Stimulated activated CD4-positive, alpha-beta T cell treated with anti-CD3 and anti-CD28 coated beads, Interleukin-12 subunit alpha, Interleukin-12 subunit beta, amount 100 ng/mL, for 48 hours (primary cell): Measurements from ENCODE around the gene RIBC2.
"Not testable (repeated sequence)": the region's sequence is repeated elsewhere in the genome, so short reads cannot be mapped to it uniquely, and the experiment has no call there.

Experiments
- DNase-seq, 3 donors: peaks; one replicate each; pipeline ENCODE4 v3.0.0-alpha.2; 2020; ENCODE audit warnings: low read depth in 2 of 3, low spot score in 1 of 3

The RIBC2 gene

DNA sequence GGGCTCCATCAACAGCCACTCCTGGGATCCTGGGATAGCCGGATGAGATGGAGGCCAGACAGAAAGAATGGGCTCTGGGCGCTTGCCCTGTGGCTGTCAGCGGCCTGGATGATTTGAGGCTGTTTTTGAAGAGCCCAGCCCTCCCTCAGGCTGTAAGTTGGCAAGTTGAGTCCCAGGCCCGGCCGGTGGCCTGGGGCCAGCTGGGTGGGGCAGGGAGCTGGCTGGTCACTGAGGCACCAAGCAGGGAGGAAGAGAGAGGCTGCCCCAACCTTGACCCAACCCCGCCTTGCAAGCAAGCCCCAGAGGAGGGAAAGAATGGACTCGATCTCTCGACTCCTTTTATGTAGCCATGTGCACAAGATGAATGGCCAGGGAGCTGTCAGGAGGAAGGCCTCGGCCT lies 34.9 kb downstream of the RIBC2 start:
- DNase-seq: no peak

DNA sequence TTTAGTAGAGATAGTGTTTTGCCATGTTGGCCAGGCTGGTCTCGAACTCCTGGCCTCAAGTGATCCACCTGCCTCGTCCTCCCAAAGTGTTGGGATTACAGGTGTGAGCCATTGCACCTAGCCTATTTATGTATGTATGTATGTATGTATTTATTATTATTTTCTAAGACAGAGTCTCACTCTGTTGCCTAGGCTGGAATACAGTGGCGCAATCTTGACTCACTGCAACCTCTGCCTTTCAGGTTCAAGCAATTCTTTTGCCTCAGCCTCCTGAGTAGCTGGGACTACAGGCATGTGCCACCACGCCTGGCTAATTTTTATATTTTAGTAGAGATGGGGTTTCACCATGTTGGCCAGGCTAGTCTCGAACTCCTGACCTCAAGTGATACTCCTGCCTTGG lies 35.9 kb downstream of the RIBC2 start:
- not testable (repeated sequence) for DNase-seq

DNA sequence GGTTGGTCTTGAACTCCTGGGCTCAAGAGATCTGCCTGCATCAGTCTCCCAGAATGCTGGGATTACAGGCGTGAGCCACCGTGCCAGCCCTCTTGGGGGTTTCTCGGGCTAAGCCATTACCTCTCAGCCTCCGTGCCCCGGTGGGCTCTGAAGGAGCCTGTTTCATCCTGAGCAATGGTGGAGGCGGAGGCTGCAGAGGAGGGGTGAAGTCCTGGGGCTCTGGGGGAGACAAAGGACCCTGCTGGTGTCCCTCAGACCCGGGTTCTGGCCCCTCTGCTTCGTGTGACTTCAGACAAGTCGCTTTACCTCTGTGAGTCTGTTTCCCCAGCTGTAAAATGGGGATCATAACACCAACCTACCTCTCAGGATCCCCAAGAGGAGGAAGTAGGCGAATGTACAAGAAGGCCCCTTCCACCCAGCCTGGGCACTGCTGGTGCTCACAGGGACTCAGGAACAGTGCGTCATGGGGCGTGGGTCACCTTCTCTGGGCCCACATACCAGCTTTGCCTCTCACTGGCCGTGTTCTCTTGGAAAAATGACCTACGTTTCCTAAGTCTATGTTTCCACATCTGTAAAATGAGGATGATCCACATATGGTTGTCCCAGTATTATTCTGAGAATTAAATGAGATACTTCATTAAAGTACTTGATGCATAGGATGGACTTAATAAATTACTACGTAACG lies 36.8 kb downstream of the RIBC2 start:
- no peak for DNase-seq

DNA sequence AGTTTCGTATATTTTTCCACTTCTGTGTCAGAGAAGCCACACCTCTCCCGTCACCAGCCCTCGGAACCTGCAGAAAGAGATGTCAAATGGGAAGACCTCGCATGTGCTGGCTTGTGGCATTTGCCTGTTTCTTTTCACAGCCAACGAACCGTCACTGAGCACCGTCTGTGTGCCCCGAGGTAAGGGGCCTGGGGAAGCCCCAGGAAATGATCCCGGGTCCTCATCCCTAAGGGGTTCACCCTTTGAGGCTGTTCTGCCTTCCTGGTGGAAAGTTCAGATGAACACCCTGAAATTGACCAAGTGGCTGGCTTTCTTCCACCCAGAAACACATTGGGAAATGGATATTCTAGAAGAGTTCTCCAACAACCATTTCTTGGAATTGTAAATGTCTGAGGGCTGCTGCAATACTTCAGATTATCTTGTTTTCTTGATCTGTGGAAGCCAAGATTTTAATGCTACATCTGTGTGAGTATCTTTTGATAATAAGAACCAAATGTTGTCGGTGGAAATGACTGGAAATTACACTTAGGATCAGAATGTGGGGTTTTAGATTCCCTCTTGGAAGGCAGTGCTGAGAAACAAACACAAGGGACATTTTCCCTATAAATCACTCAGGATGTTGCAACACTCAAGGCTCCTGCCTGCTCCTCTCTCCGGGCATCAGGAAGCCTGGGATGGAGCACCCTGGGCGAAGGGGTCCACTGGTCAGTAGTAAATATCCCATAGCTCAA lies 37.6 kb downstream of the RIBC2 start:
- no peak for DNase-seq

DNA sequence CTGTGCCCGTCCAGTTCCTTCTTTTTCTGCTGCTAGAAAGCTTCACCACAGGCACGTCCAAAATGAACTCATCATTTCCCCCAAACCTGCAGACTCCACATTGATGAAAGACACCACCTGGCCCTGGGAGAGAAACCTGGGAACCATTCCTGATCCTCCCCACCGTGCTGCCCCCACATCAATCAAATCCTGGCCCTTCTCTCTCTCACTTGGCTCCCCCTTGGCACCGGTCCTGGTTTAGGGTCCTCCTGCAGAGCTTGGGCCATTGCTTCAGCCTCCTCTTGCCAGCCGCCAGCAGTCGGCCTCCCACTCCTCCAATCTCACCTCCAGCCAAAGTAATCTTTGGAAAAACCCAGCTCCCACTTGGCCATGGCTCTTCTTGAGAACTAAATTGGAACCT lies 38.5 kb downstream of the RIBC2 start:
- DNase-seq: no peak

DNA sequence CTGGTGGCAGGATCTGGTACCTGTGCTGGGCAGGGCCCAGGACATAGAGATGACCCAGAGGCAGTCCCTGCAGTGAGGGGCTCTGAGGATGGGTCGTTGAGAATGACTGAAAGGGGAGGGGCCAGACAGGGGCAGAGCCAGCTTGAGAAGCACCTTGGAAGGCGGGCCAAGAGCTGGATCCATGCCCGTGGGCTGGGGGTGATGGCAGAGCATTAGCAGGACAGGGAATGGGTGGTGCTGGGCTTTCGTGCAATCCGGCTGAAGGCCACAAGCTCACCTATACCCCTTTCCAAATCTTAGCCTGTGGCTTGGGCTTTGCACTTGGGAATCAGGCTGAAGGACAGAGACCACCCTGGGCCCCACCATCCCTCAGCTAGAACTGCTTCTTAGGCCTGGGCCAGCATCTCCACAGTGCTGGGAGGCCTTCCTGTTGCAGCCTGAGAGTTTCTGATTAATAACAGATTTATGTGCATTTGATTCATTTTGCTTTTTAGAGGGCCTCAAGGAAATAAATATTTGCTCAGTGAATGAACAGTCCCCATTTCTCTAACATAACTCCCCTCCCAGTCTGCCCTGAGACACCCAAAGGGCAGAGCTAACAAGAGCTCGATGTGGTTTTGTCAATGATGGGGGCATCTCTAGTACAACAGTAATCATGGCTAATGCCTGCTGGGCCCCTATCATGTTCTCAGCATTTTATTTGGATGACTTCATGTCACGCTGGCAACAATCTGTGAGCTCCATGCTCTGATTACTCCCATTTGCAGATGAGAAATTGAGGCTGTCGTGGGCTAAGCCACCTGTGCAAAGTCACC lies 39.3 kb downstream of the RIBC2 start:
- no peak for DNase-seq

DNA sequence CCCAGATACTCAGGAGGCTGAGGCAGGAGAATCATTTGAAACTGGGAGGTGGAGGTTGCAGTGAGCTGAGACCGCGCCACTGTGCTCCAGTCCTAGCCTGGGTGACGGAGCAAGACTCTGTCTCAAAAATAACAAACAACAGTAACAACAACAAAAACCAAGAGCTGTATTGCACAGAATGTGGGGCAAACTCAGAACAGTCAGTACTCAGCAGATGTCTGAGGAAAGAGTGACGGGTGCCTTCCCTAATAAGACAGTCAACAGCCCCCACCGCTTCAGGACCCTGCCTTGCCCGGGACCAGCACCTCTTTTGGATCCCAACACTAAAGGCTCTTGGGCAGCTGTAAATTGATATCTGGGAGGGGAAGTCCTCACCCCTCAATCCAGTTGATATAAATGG lies 40.3 kb downstream of the RIBC2 start:
- no peak for DNase-seq

DNA sequence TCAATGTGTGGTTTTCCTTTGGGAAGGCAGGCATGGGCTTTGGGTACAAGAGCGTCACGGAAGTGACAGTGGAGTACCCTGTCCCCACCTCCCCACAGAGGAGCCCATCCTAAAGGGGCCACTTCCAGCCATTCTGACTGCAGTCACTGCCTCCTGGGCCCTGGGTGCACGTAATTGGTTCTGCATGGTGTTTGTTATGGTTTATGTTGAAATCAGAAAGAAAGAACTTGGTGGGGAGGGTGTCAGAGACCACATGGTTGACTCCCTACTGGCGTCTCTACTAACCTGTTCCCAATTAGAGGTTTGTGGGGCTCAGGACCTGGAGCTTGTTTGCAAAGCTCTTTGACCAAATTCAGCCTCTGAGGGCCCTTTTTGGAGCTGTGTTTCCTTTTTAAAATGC lies 40.8 kb downstream of the RIBC2 start:
- DNase-seq: no peak

DNA sequence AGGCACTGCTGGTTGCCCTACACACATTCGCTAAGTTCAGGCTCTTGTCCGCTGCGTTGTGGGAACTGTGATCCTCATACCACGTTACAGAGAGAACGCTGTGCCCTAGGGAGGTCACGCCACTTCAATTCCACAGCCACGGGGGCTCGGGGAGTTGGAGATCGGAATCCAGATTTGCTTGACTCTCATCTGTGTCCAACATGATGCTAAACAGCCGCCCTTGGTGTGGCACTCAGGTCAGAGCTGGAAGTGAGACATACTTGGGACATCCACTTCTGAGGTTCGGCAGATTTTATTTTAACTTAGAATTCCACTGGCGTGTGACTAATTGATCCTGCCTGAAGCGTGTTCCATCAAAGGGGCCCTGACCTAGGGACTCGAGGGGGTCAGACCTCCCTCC lies 41.7 kb downstream of the RIBC2 start:
- DNase-seq: no peak

DNA sequence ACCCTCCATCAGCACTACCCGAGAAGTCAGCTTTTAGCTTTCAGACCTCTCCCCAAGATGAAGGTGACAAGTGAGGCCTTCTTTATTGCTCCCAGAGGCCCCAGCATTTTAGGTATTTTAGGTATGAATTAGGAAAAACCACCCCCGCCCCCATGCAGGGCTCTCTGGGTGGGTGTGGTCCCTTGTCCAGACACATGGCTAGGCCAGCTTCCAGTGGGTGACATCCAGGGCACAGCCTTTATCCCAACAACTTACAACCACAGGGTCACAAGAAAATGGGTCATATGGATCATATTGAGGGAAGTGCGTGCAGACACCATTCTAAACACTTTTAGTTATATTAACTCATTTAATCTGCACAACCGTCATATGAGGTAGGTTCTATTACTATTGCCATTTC lies 42.1 kb downstream of the RIBC2 start:
- DNase-seq: no peak

DNA sequence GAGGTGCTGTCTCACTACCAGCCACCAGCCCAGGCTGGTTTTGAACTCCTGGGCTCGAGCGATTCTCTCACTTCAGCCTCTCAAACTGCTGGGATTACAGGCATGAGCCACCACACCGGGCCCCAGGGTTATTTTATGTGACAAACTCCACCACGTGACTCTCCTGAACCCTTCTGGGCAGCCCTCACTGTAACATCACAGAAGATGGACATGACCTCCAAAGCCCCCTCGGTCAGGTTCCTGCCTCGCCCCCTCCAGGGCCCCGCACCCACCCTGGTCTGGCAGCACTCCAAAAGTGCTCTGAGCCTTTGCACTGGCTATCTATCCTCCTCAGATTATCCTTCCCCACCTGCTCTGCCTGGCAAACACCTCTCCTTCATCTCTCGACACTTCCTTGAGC lies 43.3 kb downstream of the RIBC2 start:
- no peak for DNase-seq

DNA sequence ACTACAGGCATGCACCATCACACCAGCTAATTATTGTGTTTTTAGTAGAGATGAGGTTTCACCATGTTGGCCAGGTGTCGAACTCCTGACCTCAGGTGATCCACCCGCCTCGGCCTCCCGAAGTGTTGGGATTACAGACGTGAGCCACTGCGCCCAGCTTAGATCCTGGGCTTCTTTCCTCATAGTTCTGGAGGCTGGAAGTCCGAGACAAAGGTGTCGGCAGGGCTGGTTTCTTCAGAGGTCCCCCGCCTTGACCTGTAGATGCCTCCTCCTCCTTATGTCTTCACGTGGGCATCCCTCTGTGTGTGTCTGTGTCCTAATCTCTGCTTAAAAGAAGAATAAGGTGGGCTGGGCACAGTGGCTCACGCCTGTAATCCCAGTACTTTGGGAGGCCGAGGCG lies 45.0 kb downstream of the RIBC2 start:
- DNase-seq: no peak

DNA sequence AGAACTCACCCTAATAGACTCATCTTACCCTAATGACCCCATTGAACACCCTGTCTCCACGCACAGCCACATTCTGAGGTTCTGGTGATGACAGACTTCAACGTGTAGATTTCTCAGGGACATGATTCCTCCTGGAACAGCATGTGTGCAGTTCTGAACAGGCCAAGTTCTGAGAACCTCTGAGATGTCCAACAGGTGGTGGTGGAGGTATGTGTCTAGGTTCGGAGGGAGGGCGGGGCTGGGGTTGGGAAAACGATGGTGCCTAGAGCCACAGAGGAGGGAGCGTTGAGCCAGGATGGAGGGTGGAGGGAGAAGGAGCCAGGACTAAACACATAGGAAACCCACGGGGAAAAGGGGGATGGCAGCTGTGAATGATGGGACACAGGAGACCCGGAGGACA lies 45.7 kb downstream of the RIBC2 start:
- no peak for DNase-seq

DNA sequence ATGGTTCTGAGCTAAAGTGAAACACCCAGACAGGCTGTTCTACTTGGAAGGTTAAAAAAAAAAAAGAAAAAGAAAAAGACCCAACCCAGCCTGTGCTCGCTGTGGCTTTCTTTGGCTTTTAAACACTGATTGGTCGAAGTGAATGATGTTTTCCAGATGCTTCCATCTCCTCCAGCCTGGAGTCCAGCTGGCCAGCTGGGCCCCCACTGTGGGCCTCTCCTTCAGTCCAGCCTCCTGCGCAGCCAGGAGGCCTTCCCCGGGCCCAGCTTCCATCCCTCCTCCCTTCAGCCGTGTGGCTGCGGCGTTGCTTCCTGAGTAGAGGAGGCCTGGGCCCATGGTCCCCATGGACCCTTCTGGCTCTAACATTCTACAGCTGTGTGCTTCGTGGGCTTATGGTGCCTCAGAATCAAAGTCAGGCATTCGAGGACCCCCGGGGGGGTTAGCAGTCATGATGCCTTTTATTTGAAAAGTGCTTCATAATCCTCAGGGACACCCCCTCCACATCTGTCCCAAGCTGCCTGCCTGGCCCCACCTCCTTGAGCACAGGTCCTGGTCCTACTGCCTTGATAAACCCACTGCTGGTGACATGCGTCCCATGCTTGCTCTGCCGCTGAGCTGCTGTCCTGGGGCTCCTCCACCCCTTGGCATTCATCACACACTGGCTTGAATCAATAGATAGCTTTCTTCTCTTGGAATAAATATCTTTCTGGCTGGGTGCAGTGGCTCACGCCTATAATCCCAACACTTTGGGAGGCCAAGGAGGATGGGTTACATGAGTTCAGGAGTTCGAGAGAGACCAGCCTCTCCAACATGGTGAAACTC lies 47.0 kb downstream of the RIBC2 start:
- no peak for DNase-seq

DNA sequence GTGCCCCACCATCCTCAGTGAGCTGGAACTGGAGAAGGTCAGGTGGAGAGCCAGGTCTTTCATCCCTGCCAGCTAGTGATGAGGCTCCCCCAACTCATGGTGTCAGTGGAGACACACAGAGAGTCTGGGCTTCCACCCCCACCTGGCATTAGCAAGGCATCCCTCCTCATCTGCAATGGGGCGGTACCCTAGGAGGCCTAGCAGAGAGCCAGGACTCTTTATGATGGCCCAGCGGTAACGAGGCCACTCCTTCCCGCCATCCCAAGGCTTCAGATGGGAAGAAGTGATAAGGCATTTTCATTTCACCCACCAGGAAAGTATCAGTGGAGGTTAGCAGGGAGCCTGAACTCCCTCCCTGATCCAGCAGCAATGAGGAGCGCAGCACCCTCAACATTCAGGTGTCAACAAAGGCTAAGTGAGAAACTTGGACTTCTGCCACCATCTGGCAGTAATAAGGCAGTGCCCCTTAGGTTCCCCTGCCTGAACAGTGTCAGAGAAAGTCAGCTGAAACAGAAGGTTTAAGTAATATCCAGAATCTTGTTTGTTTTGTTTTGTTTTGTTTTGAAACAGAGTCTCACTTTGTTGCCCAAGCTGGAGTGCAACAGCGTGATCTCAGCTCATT lies 48.7 kb downstream of the RIBC2 start:
- no peak for DNase-seq

DNA sequence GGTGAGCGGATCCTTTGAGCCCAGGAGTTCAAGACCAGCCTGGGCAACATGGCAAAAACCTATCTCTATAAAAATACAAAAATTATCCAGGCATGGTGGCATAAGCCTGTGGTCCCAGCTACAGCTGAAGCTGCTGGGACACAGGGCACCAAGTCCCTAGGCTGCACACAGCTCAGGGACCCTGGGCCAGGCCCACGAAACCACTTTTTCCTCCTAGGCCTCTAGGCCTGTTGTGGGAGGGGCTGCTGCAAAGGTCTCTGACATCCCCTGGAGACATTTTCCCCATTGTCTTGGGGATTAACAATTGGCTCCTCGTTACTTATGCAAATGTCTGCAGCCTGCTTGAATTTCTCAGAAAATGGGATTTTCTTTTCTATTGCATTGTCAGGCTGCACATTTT lies 50.2 kb downstream of the RIBC2 start:
- not testable (repeated sequence) for DNase-seq

DNA sequence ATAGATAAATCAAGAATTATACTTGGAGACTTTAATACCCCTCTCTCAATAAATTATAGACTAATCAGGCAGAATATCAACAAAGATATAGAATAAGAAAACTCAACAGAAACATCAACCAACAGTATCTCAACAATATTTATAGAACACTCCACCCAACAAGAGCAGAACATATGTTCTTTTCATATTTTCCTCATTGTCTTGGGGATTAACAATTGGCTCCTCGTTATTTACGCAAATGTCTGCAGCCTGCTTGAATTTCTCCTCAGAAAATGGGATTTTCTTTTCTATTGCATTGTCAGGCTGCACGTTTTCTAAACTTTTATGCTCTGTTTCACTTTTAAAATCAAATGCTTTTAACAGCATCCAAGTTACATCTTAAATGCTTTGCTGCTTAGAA lies 52.1 kb downstream of the RIBC2 start:
- no peak for DNase-seq

DNA sequence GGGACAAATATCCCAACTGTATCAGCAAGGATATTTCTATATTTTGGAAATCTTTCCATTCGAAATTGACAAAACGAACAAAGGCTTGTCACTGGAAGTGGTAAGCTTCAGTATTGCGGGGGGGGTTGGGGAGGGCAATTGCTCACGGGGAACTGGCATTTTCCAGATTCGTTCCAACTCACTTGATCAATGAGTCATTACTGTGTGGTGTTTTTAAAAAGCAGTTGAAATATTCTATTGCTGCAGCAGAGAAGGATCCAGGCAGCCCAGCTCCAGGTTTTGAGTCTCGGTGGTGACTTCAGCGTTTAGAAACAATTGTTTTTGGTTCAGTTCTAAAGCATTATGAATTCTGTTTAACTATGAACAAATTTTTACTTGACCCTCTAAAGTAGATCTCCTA lies 55.4 kb downstream of the RIBC2 start:
- DNase-seq: no peak

DNA sequence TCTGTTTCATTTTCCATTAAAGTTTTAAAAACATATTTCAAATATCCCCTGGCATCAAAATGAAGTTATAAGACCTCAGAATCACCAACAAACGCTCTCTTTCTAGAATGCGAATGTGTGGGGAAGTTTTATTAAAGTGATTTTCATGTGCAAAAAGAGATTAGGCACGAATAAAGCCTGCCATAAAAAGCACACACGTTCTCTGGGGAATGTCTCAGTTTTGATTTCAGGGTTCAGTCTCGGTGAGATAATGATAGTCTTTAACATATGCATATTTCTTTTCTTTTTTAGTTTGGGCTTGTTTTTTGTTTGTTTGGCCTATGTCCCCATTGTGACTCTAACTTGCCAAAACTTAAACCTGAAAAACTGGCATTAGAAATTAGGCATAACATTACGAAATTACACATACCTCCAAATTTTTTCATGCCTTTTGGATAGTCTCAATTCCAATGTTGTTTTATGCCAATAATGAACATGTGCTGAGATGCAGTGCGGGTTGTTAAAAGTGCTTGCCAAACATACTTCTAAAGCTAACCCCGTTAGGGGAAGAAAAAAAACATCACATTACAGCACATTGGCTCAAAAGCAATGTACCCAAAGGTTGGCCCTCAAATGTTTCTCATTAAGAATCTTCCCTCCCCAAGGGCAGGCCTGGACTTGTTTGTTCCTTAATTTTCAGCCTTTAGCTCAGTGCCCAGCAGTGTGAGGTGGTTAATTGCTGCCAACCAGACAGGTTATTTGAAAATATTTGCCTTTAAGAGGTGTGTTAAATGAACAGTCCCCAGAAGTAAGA lies 56.0 kb downstream of the RIBC2 start:
- DNase-seq: no peak

DNA sequence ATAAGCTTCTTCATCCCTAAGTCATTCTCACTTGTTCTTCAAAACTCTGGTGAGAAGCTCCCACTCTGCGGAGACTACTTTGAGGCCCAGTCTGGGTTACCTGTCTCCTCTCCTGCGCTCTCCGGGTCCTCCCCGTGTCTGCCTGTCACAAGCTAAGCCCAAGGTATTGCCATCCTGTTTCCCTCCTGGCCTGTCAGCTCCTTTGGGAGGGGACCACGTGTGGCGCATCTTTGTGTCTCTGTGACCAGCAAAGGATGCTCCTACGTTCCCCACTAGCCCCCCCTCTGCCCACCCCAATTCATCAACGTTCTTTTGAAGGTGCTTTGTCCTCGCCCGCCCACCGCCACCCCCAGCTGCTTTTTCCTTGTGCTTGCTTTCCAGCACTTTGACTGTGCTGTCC lies 57.4 kb downstream of the RIBC2 start:
- DNase-seq: no peak
